ENCODE results near the gene SH3PXD2A. TPM values are rescaled to one million over a fixed set of nuclear protein-coding genes. Genes with fewer than 3 reads are reported as not detected.
A peak's percentile ranks its signal among the peaks of the same experiment; 100 is the strongest.

Gene SH3PXD2A
- total and polyA plus RNA-seq, 5 donors from 2014 or later: 0.24 to 15.4 (median 0.47) TPM

GRCh38 chr10:103554488-103555324 lies 300.7 kb downstream of the SH3PXD2A start:
- Histone ChIP-seq H3K36me3 (ENCODE audit: control insufficient read depth, insufficient read depth, low read length) (no peaks in the 10 kb centered on the region), H3K9me3 (ENCODE audit: control insufficient read depth in 2 of 2, low read length in 2 of 2) (no peaks in the 10 kb centered on the region), H3K4me3 (ENCODE audit: low read depth, low read length) (no peak overlapping the region), H3K27me3 (ENCODE audit: control insufficient read depth, insufficient read depth, low read length) (peaks cover 5% of the 10 kb centered on the region), H3K4me1 (ENCODE audit: control insufficient read depth, insufficient read depth, low read length, poor library complexity, severe bottlenecking) (no peaks in the 10 kb centered on the region), H3K27ac (ENCODE audit: insufficient read depth, low read length, poor library complexity, severe bottlenecking) (no peak overlapping the region)
- Mint-ChIP-seq H3K36me3 (no peaks in the 10 kb centered on the region), H3K4me1 (peaks cover 0 to 20% (median 7%) of the 10 kb centered on the region in 4 donors), H3K27ac (no peak overlapping the region), H3K9me3 (peaks cover 0 to 1% (median 0%) of the 10 kb centered on the region in 7 donors), H3K27me3 (peaks cover 47% of the 10 kb centered on the region), H3K4me3 (peak overlapping the region in 3 of 4 donors; percentile 45 to 77 (median 66))
- peak in 1 of 2 donors; percentile 36 for ATAC-seq (ENCODE audit: low read depth in 2 of 2)
- peak in 1 of 3 donors; percentile 17 for DNase-seq

- no peak overlapping the region for H3K4me3 ChIP-seq (ENCODE audit: low read depth, low read length)
- Mint-ChIP-seq H3K9me3 (no peaks in the 10 kb centered on the region), H3K4me1 (peaks cover 0 to 20% (median 7%) of the 10 kb centered on the region in 4 donors), H3K36me3 (no peaks in the 10 kb centered on the region), H3K27me3 (peaks cover 44% of the 10 kb centered on the region), H3K4me3 (peak overlapping the region in 2 of 4 donors; percentile 2 to 47), H3K27ac (no peak overlapping the region)
- no peak overlapping the region for H3K27ac ChIP-seq (ENCODE audit: insufficient read depth, low read length, poor library complexity, severe bottlenecking)
- peaks cover 5% of the 10 kb centered on the region for H3K27me3 ChIP-seq (ENCODE audit: control insufficient read depth, insufficient read depth, low read length)
- no peaks in the 10 kb centered on the region for H3K9me3 ChIP-seq (ENCODE audit: control insufficient read depth in 2 of 2, low read length in 2 of 2)
- H3K4me1 ChIP-seq (ENCODE audit: control insufficient read depth, insufficient read depth, low read length, poor library complexity, severe bottlenecking): no peaks in the 10 kb centered on the region
- H3K36me3 ChIP-seq (ENCODE audit: control insufficient read depth, insufficient read depth, low read length): no peaks in the 10 kb centered on the region
- DNase-seq (peak in 1 of 3 donors; percentile 20), ATAC-seq (ENCODE audit: low read depth in 2 of 2) (no peak)
Measured at GRCh38 chr10:103553743-103554487, 301.5 kb downstream of the SH3PXD2A start.

GRCh38 chr10:103552856-103553742 lies 302.3 kb downstream of the SH3PXD2A start:
- ATAC-seq (ENCODE audit: low read depth in 2 of 2) (no peak), DNase-seq (no peak)
- Histone ChIP-seq H3K4me3 (ENCODE audit: low read depth, low read length) (no peak overlapping the region), H3K36me3 (ENCODE audit: control insufficient read depth, insufficient read depth, low read length) (no peaks in the 10 kb centered on the region), H3K27ac (ENCODE audit: insufficient read depth, low read length, poor library complexity, severe bottlenecking) (no peak overlapping the region), H3K27me3 (ENCODE audit: control insufficient read depth, insufficient read depth, low read length) (peaks cover 5% of the 10 kb centered on the region), H3K4me1 (ENCODE audit: control insufficient read depth, insufficient read depth, low read length, poor library complexity, severe bottlenecking) (no peaks in the 10 kb centered on the region), H3K9me3 (ENCODE audit: control insufficient read depth in 2 of 2, low read length in 2 of 2) (no peaks in the 10 kb centered on the region)
- Mint-ChIP-seq H3K4me1 (peaks cover 0 to 20% (median 7%) of the 10 kb centered on the region in 4 donors), H3K9me3 (no peaks in the 10 kb centered on the region), H3K27me3 (peaks cover 43% of the 10 kb centered on the region), H3K27ac (no peak overlapping the region), H3K36me3 (no peaks in the 10 kb centered on the region), H3K4me3 (peak overlapping the region in 1 of 4 donors; percentile 4)

- Histone ChIP-seq H3K4me3 (ENCODE audit: low read depth, low read length) (no peak overlapping the region), H3K36me3 (ENCODE audit: control insufficient read depth, insufficient read depth, low read length) (no peaks in the 10 kb centered on the region), H3K27ac (ENCODE audit: insufficient read depth, low read length, poor library complexity, severe bottlenecking) (no peak overlapping the region), H3K9me3 (ENCODE audit: control insufficient read depth in 2 of 2, low read length in 2 of 2) (no peaks in the 10 kb centered on the region), H3K4me1 (ENCODE audit: control insufficient read depth, insufficient read depth, low read length, poor library complexity, severe bottlenecking) (no peaks in the 10 kb centered on the region), H3K27me3 (ENCODE audit: control insufficient read depth, insufficient read depth, low read length) (peaks cover 5% of the 10 kb centered on the region)
- H3K36me3 Mint-ChIP-seq: no peaks in the 10 kb centered on the region
- H3K27ac Mint-ChIP-seq: no peak overlapping the region
- ATAC-seq (ENCODE audit: low read depth in 2 of 2) (no peak), DNase-seq (no peak)
- no peaks in the 10 kb centered on the region for H3K9me3 Mint-ChIP-seq
- no peak overlapping the region for H3K4me3 Mint-ChIP-seq
- H3K4me1 Mint-ChIP-seq: peaks cover 0 to 20% (median 7%) of the 10 kb centered on the region in 4 donors
- H3K27me3 Mint-ChIP-seq: peaks cover 33% of the 10 kb centered on the region
Measured at GRCh38 chr10:103551619-103552602, 303.5 kb downstream of the SH3PXD2A start.

GRCh38 chr10:103550229-103550628 lies 305.1 kb downstream of the SH3PXD2A start:
- no peaks in the 10 kb centered on the region for H3K27me3 ChIP-seq (ENCODE audit: control insufficient read depth, insufficient read depth, low read length)
- H3K27ac Mint-ChIP-seq: no peak overlapping the region
- no peaks in the 10 kb centered on the region for H3K36me3 Mint-ChIP-seq
- peaks cover 0 to 12% (median 7%) of the 10 kb centered on the region in 4 donors for H3K4me1 Mint-ChIP-seq
- H3K27ac ChIP-seq (ENCODE audit: insufficient read depth, low read length, poor library complexity, severe bottlenecking): no peak overlapping the region
- H3K9me3 Mint-ChIP-seq: no peaks in the 10 kb centered on the region
- H3K27me3 Mint-ChIP-seq: peaks cover 22% of the 10 kb centered on the region
- ATAC-seq (ENCODE audit: low read depth in 2 of 2) (no peak), DNase-seq (no peak)
- H3K4me1 ChIP-seq (ENCODE audit: control insufficient read depth, insufficient read depth, low read length, poor library complexity, severe bottlenecking): no peaks in the 10 kb centered on the region
- H3K36me3 ChIP-seq (ENCODE audit: control insufficient read depth, insufficient read depth, low read length): no peaks in the 10 kb centered on the region
- no peak overlapping the region for H3K4me3 Mint-ChIP-seq
- H3K4me3 ChIP-seq (ENCODE audit: low read depth, low read length): no peak overlapping the region
- H3K9me3 ChIP-seq (ENCODE audit: control insufficient read depth in 2 of 2, low read length in 2 of 2): no peaks in the 10 kb centered on the region

GRCh38 chr10:103549349-103549685 lies 306.1 kb downstream of the SH3PXD2A start:
- Histone ChIP-seq H3K27me3 (ENCODE audit: control insufficient read depth, insufficient read depth, low read length) (no peaks in the 10 kb centered on the region), H3K36me3 (ENCODE audit: control insufficient read depth, insufficient read depth, low read length) (no peaks in the 10 kb centered on the region), H3K27ac (ENCODE audit: insufficient read depth, low read length, poor library complexity, severe bottlenecking) (no peak overlapping the region), H3K4me1 (ENCODE audit: control insufficient read depth, insufficient read depth, low read length, poor library complexity, severe bottlenecking) (no peaks in the 10 kb centered on the region), H3K9me3 (ENCODE audit: control insufficient read depth in 2 of 2, low read length in 2 of 2) (no peaks in the 10 kb centered on the region), H3K4me3 (ENCODE audit: low read depth, low read length) (no peak overlapping the region)
- ATAC-seq (ENCODE audit: low read depth in 2 of 2) (no peak), DNase-seq (no peak)
- H3K27ac Mint-ChIP-seq: no peak overlapping the region
- no peaks in the 10 kb centered on the region for H3K9me3 Mint-ChIP-seq
- no peaks in the 10 kb centered on the region for H3K36me3 Mint-ChIP-seq
- H3K4me3 Mint-ChIP-seq: no peak overlapping the region
- H3K4me1 Mint-ChIP-seq: peaks cover 0 to 6% (median 3%) of the 10 kb centered on the region in 4 donors
- peaks cover 16% of the 10 kb centered on the region for H3K27me3 Mint-ChIP-seq
